HG03039 (cell line): Measurements from ENCODE around the gene WDR82.

Experiments
- ATAC-seq: cut with Tn5 transposase; IDR thresholded peaks from one replicate; pipeline ENCODE4 v1.9.1; 2021; ENCODE audit warnings: mild to moderate bottlenecking, moderate library complexity; ENCODE audit not compliant: unreplicated experiment

The WDR82 gene

DNA sequence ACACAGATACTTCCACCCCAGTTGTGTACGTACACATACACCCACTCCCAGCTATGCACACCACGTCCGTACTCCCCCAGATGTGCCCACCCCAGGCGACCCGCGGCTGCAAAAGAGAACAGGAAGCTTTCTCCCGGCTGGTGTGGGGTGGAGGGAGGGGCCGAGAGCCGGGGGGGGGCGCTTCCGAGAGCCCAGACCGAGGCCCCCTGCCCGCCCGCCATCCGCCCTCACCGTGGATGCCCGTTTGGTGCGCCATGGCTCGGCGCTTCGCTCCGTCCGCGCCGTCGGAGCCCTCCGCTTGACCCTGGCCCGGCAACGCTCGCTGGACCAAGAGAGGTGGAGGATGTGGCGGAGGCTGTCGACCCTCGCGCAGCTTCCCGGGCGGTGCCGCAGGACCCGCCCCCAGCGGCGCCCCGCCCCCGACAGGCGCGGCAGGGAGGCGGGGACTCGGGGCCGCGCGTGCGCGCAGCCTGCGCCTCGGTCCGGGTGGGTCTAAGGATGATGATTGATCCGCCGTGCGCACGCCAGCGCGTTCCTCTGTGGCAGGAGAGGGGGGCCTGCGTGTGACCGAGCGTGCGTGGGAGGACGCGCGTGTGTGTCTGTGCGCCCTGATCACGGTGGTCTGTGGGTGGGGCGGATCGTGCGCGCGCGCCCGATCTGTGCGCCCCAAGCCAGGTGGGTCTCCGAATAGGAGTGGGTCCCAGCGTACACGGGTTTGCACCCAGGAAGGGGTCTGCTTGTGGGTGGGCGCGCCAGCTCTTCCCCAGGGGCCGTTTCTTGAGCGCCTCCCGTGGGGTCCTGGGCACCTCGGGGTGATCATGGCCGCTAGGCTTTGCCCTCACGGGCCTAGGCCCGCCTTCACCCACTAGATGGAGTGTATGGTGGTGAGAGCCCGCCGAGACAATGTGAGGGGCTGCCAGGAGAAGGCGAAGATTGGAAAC is 39.4 kb downstream of the WDR82 start, which contains the start of gene TWF2:
Gene TWF2, minus strand, starts transcription at position 398 of the 941 bp plus-strand sequence. Its CDS starts 142 bp downstream, at position 256.
- peak; percentile 62 for ATAC-seq

DNA sequence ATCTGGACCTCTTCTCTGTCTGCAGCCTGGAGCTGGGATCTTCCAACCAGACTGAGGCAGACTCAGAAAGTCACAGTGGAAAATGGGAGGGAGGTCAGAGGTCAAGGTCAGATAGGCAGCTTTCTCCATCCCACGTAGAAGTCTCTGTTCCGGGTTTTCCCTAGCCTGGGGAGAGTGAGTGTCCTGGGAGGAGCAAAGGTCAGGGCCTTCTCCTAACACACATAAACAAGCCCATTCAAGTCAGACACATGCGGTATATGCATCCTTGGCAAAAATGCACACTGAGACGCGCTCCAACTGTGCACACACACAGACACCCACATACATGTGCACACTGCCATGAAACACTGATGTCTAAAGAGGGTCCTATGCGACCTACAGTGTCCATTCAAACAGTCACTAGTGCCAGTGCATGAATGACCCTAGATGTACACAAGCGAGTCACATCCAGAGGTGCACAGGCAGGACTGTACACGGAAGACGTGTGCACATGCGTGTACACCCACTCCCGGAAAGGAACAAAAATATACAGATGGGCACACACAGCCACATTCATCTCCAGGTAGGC is 40.2 kb downstream of the WDR82 start:
- ATAC-seq: peak; percentile 2

- ATAC-seq: no peak
Measured at GRCh38 chr3:52237657-52238172, 40.7 kb downstream of the WDR82 start.

GRCh38 chr3:52237006-52237656 is 41.3 kb downstream of the WDR82 start:
- no peak for ATAC-seq

DNA sequence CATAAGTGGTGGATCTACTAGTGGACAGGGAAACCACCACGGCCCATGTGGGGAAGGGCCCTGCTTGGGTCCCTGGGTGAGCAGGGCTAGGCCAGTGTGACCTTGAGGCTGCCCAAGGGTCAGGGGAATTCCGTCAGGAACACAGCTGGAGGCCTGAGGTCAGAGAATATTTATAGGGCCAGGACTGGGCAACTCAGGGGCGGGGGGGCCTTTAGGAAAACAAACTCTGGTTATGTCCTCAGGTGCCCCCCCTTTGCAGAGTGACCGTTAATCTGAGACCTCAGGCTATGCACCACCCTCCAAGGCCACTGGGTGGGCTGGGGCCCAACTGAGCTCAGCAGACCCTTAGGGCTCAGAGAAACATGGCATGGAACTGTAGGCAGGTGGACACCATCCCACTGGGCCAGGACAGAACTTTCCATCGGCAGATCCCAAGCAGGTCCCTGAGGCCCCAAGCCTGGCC is 42.0 kb downstream of the WDR82 start:
- no peak for ATAC-seq

GRCh38 chr3:52234516-52235447 is 43.7 kb downstream of the WDR82 start:
- ATAC-seq: no peak

GRCh38 chr3:52233968-52234367 is 44.5 kb downstream of the WDR82 start:
- ATAC-seq: no peak

DNA sequence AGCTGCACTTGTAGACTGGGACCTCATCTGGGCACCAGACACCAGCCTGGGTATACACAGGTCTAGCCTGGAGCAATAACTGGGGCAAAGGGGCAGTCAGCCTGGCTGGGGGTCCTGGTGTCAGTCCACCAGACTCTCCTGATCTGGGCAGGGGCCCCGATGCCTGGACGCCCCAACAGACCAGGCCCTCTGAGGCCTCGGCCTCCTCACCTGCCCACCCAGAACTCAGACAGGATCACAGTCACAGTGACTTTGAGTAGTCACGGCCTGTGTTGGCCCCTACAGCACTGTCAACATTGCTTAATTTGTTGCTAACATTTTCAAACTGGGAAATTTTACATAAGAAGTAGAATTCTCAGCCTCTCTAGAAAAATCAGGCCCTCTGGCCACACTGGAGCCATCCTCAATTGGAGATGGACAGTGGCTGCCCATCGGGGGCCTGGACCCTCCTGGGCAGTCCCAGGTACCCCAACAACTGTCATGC is 45.3 kb downstream of the WDR82 start:
- ATAC-seq: no peak

- ATAC-seq: no peak
Measured at GRCh38 chr3:52232279-52233107, 46.0 kb downstream of the WDR82 start.

- ATAC-seq: peak; percentile 41
Measured at GRCh38 chr3:52231502-52232278, 46.8 kb downstream of the WDR82 start.

DNA sequence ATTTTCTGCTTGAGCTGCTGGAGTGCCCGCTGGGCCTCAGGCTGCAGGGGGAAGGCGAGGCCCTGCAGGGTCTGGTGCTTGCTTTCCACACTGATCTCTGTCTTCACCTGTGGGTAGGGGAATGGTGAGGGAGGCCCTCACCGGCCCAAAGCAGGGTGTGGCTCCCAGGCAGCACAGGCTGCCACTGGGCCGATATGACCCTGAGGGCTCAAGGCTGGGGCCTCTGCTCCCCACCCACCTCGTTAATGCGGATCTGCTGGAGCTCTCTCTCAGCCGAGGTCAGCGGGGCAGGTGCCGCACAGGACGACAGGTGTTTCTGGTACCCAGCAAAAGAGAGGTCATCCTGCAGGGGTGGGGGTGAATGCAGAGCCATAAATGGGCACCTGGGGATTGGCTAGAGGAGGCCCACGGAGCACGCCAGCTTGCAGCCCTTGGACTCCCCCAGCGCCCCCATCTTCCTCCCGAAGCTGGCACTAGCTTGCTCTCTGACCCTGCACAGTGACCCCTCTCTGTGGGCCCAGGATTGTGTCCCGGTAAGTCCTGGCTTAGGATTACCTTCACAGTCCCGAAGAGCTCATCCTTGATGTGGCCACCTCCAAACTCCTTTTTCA is 47.5 kb downstream of the WDR82 start:
- ATAC-seq: no peak

- ATAC-seq: no peak
Measured at GRCh38 chr3:52230461-52230860, 48.0 kb downstream of the WDR82 start.

DNA sequence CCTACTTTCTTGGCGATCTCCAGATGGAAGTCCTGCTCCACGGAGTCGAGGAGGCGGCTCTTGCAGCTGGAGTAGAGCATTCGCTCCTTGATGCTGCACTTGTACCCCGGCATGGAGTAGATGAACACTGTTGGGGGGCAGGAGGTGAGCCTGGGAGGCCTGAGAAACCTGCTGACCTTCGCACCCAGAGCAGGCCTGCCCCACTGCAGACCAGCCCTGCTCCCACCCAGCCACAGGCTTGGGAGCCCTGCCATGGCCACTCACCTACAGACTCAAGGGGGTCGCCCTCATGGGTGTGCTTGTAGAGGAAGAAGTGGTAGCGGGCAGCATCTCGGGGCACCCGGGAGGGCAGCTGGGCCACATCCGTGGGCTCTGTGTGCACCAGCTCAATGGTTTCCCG is 48.8 kb downstream of the WDR82 start:
- no peak for ATAC-seq

- ATAC-seq: no peak
Measured at GRCh38 chr3:52228751-52229291, 49.6 kb downstream of the WDR82 start.

DNA sequence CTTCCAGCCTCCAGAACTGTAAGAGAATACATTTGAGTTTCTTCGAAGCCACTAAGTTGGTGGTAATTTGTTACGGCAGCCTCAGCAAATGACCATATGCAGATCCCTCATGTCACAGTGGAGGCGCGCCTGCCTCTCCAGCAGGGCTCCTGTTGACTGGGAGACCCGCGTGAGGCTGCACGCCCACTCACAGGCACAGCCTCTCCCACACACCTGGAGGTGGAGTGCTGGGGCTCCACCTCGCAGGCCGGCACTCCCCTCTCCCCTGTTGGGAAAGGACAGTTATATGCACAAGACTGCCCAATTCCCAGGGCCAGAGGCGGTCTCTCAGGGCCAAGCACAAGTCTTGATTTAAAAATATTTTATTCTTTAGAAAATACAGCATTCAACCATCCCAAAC is 50.2 kb downstream of the WDR82 start:
- no peak for ATAC-seq

- ATAC-seq: no peak
Measured at GRCh38 chr3:52227766-52228165, 50.7 kb downstream of the WDR82 start.

DNA sequence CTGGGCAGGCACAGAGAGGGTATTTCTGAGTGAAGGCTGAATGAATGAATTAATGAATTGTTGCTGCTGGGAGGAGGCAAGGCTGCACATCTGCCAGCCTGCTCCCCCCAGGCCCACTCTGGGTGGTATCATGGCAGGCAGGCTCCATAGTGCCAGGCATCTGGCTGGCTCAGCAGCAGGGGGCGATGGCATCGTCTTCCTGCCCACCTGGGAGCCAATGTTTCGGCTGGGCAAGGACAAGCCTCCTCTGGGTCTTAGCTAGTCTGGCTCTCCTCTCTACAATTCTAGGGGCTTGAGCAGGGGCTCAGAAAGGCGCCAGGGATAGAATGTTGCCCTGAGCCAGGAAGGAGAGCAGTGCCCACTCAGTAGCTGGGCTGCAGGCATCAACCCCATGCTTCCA is 51.3 kb downstream of the WDR82 start:
- ATAC-seq: no peak
